Lung (tissue), 12 donors: ENCODE measurements around the gene SLC22A23. TPM values are rescaled to one million over a fixed set of nuclear protein-coding genes. Genes with fewer than 3 reads are reported as not detected.

Experiments used
- ATAC-seq: fragments of 200-7000 bp; cut with Tn5 transposase; one replicate; pipeline ENCODE4 v1.9.1; 2020; ENCODE audit warnings: moderate number of reproducible peaks; ENCODE audit not compliant: insufficient read depth, low FRiP score
- DNase-seq, 3 donors: peaks; one replicate each; pipeline ENCODE4 v3.0.0-alpha.2; 2013 to 2017
- H3K27ac ChIP-seq, 2 donors: one replicate each; pipeline ENCODE4 v1.5.1; 2013; ENCODE audit warnings: mild to moderate bottlenecking in 2 of 2, moderate library complexity in 2 of 2, control low read depth in 1 of 2, inconsistent platforms in 1 of 2, low read depth in 1 of 2, low read length in 1 of 2
- H3K27me3 ChIP-seq, 3 donors: one replicate each; pipeline ENCODE4 v1.5.1; 2013; ENCODE audit warnings: low read length in 2 of 3; ENCODE audit not compliant: control insufficient read depth in 3 of 3, insufficient read depth in 3 of 3
- H3K36me3 ChIP-seq, 4 donors: one replicate each; pipeline ENCODE4 v1.5.1; 2013; ENCODE audit warnings: low read length in 4 of 4, mild to moderate bottlenecking in 1 of 4, moderate library complexity in 1 of 4; ENCODE audit not compliant: control insufficient read depth in 4 of 4, insufficient read depth in 4 of 4
- H3K4me1 ChIP-seq, 5 donors: one replicate each; pipeline ENCODE4 v1.5.1; 2013; ENCODE audit warnings: low read length in 5 of 5, mild to moderate bottlenecking in 2 of 5, moderate library complexity in 1 of 5; ENCODE audit not compliant: control insufficient read depth in 5 of 5, insufficient read depth in 5 of 5
- H3K4me3 ChIP-seq: one replicate; pipeline ENCODE4 v1.5.1; 2013; ENCODE audit warnings: mild to moderate bottlenecking, control low read depth, moderate library complexity
- H3K9ac ChIP-seq, 2 donors: one replicate each; pipeline ENCODE4 v1.5.1; 2013; ENCODE audit warnings: low read length in 2 of 2, control low read depth in 1 of 2; ENCODE audit not compliant: insufficient read depth in 1 of 2
- H3K9me3 ChIP-seq, 4 donors: one replicate each; pipeline ENCODE4 v1.5.1; 2013; ENCODE audit warnings: low read length in 3 of 4, mild to moderate bottlenecking in 1 of 4, moderate library complexity in 1 of 4; ENCODE audit not compliant: control insufficient read depth in 4 of 4, insufficient read depth in 3 of 4
- WGBS, 2 donors: extraction: QIAGEN DNeasy Blood & Tissue Kit; methylation state at CpG; one replicate each; pipeline ENCODE4 v1.1.7; 2013; 5-methylcytosine and 5-hydroxymethylcytosine counted together
- polyA plus RNA-seq, 2 donors: library from polyadenylated mRNA; stranded (reverse); fragments of 200-250 nt; gene quantifications; one replicate each; pipeline ENCODE4 v1.2.1, GENCODE V29; 2013
- total RNA-seq, 2 donors: library from RNA; depleted of rRNA in 1 of 2; stranded (reverse); fragments of >200 nt in 1 of 2; gene quantifications; one replicate each; pipeline ENCODE4 v1.2.1, GENCODE V29; 2014 to 2021
- TF ChIP-seq, protein P1 (sequence below): IDR thresholded peaks from 2 replicates; pipeline ENCODE4 v1.5.1; 2012; ENCODE audit warnings: mild to moderate bottlenecking; ENCODE audit errors: control extremely low read depth, extremely low read depth
- donor health status: control.
- donor health status: control.
- donor health status: Bipolar disorder and iron deficiency.
- donor health status: healthy.
- donor health status: DM: yes; HTN: yes; CAD: no.

Gene SLC22A23
- total and polyA plus RNA-seq, 4 donors = 6.6 to 45.6 (median 24.1) TPM

DNA sequence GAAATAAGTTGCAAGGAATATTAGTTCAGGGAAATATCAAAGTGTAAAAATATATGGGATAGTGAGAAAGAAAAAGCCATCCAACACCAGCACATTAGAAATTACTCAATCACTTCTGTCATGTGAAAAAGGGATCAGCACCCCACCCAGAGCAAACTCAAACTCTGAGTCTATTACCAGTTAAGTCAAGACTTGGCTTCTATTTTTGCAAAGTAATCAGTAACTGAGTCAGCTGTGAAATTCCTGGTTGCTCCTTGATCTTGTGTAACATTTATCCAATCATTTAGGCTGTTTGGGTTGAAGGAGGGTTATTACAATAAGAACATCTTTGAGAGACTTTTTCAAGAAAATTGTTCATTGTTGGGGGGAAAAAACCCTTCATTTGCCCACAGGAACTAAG, 51.2 kb downstream of the SLC22A23 start:
- peaks cover 0 to 4% (median 0%) of the 10 kb centered on the region in 4 donors for H3K36me3 ChIP-seq
- H3K27ac ChIP-seq = no peak overlapping the region
- DNase-seq = peak in 2 of 3 donors; percentile 57 to 73
- ATAC-seq = peak; percentile 31
- H3K4me1 ChIP-seq = peaks cover 0 to 49% (median 10%) of the 10 kb centered on the region in 5 donors
- no peak overlapping the region for H3K9ac ChIP-seq
- no peaks in the 10 kb centered on the region for H3K9me3 ChIP-seq
- no peak overlapping the region for H3K4me3 ChIP-seq
- TF ChIP-seq, protein P1, sequence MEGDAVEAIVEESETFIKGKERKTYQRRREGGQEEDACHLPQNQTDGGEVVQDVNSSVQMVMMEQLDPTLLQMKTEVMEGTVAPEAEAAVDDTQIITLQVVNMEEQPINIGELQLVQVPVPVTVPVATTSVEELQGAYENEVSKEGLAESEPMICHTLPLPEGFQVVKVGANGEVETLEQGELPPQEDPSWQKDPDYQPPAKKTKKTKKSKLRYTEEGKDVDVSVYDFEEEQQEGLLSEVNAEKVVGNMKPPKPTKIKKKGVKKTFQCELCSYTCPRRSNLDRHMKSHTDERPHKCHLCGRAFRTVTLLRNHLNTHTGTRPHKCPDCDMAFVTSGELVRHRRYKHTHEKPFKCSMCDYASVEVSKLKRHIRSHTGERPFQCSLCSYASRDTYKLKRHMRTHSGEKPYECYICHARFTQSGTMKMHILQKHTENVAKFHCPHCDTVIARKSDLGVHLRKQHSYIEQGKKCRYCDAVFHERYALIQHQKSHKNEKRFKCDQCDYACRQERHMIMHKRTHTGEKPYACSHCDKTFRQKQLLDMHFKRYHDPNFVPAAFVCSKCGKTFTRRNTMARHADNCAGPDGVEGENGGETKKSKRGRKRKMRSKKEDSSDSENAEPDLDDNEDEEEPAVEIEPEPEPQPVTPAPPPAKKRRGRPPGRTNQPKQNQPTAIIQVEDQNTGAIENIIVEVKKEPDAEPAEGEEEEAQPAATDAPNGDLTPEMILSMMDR = no peak
- H3K27me3 ChIP-seq = no peaks in the 10 kb centered on the region

DNA sequence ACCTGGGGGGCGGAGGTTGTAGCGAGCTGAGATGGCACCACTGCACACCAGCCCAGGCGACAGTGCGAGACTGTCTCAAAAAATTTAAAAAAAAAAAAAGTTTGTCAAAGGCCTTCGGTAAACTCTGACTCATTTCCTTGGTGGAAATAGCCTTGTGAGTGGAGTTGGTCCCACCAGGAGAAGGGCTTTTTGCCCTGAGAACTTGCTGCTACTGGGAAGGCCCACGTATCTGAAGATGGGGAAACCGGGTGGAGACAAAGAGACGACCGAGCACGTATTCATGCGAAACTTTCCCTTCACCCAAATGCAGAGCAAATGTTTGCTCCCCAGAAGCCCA, 51.7 kb downstream of the SLC22A23 start:
- TF ChIP-seq, protein P1 = no peak
- Histone ChIP-seq H3K4me1 (peaks cover 0 to 49% (median 10%) of the 10 kb centered on the region in 5 donors), H3K9ac (no peak overlapping the region), H3K27ac (no peak overlapping the region), H3K27me3 (no peaks in the 10 kb centered on the region), H3K9me3 (no peaks in the 10 kb centered on the region), H3K36me3 (peaks cover 0 to 4% (median 0%) of the 10 kb centered on the region in 4 donors), H3K4me3 (no peak overlapping the region)
- ATAC-seq (no peak), DNase-seq (no peak)
- 94 to 97% methylated on average over 11 of the region's 11 CpGs for WGBS, 2 donors

DNA sequence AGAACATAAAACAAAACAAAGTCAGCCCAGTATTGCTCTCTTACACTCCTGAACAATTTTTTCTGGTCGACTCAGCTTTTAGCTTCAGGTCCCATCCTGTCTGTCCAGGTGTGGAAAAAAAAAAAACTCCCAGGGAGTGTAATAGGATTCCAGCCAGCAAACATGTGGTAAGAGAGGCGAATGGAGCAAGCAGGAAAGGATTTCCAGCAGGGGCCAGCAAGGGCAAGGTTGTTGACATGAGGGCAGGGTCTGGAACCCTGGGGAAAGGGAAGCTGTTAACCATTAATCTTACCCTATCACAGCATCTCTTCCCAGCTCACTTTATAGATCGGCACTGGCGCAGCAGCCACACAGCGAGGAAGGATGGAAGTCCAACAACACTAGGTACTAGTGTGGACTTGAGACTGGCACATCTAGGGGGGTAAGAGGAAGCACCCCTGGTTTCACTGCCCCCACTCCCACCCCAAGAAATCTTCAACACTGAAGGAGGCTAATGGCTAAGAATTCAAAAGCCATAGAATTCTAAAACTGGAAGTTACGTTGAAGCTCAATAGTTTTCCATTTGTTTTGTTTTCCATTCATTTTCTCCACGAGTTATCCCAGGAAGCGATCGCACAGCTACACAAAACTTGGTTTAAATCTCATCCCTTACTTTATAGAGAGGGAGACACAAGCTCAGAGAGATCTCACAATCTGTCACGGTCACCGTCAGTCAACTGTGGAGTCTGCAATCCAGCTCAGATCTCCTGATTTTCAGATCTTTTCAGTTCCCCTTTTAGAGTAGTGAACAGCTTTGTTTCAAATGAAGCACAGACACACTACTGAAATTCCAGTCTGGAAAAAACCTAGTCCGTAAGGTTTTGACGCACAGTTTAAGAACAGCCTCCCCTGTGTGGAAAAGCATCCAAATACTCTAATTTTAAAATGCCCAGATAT, 53.3 kb downstream of the SLC22A23 start:
- Histone ChIP-seq H3K9me3 (no peaks in the 10 kb centered on the region), H3K36me3 (no peaks in the 10 kb centered on the region), H3K27me3 (no peaks in the 10 kb centered on the region), H3K27ac (no peak overlapping the region), H3K4me1 (peaks cover 0 to 51% (median 13%) of the 10 kb centered on the region in 5 donors), H3K9ac (no peak overlapping the region), H3K4me3 (no peak overlapping the region)
- WGBS, 2 donors = 60 to 61% methylated on average over 13 of the region's 13 CpGs
- peak; percentile 60 for ATAC-seq
- DNase-seq = peak in 2 of 3 donors; percentile 51 to 67
- TF ChIP-seq, protein P1 = no peak
